ENCODE data around the gene WFDC1. TPM values are rescaled to one million over a fixed set of nuclear protein-coding genes. Genes with fewer than 3 reads are reported as not detected.
A peak's percentile ranks its signal among the peaks of the same experiment; 100 is the strongest.

The WFDC1 gene
- total and polyA plus RNA-seq, 4 donors: 6.5 to 14.8 (median 11.4) TPM

DNA sequence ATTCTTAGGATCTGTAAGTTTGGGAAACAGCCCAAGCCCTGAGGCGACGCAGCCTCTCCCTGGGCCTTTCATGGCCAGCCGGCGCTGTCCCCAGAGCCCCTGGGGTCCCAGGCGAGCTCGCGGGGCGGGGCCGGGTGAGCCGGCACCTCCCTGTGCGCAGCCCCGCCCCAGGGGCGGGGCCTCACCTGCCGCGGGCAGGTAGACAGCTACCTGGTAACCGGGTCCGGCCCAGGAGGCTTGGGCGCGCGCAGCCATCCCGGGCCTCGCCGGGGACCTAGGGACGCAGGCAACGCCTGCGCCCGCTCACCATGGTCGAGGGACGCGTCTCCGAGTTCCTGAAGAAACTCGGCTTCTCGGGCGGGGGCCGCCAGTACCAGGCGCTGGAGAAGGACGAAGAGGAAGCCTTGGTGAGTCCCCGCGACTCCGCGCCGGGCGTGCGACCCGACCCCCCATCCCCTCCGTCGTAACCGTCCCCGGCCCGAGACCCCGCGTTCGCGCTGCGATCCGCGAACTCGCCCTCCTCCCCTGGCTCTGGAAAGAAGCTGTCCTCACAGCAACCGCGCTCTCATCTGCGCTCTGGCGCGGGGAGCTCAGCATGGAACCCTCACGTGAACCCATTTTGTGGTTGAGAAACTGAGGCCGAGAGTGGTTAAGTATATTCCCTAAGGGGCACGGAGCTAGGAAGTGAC lies 73.8 kb downstream of the WFDC1 start, which contains the start of gene ATP2C2:
TSS of gene ATP2C2 (plus strand) at position 231 of the 689 bp plus-strand sequence. CDS start at position 309, 78 bp downstream.
- H3K27ac ChIP-seq (ENCODE audit: low read depth in 1 of 2, low read length in 1 of 2): peak within 1 kb of the TSS in 1 of 2 donors; percentile 83
- H3K4me1 ChIP-seq (ENCODE audit: control insufficient read depth in 5 of 5, insufficient read depth in 5 of 5, low read length in 5 of 5): peaks cover 0 to 3% (median 0%) of the 10 kb centered on the region in 5 donors
- TF ChIP-seq, protein P1, sequence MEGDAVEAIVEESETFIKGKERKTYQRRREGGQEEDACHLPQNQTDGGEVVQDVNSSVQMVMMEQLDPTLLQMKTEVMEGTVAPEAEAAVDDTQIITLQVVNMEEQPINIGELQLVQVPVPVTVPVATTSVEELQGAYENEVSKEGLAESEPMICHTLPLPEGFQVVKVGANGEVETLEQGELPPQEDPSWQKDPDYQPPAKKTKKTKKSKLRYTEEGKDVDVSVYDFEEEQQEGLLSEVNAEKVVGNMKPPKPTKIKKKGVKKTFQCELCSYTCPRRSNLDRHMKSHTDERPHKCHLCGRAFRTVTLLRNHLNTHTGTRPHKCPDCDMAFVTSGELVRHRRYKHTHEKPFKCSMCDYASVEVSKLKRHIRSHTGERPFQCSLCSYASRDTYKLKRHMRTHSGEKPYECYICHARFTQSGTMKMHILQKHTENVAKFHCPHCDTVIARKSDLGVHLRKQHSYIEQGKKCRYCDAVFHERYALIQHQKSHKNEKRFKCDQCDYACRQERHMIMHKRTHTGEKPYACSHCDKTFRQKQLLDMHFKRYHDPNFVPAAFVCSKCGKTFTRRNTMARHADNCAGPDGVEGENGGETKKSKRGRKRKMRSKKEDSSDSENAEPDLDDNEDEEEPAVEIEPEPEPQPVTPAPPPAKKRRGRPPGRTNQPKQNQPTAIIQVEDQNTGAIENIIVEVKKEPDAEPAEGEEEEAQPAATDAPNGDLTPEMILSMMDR (IDR thresholded peaks at IDR 0.05; ENCODE audit: control extremely low read depth, extremely low read depth): no peak
- peak within 1 kb of the TSS; percentile 52 for H3K4me3 ChIP-seq
- peaks cover 0 to 31% (median 28%) of the 10 kb centered on the region in 3 donors for H3K27me3 ChIP-seq (ENCODE audit: control insufficient read depth in 3 of 3, insufficient read depth in 3 of 3, low read length in 2 of 3)
- 3% methylated on average over 65 to 66 of the region's 66 CpGs for WGBS, 2 donors
- no peaks in the 10 kb centered on the region for H3K9me3 ChIP-seq (ENCODE audit: control insufficient read depth in 4 of 4, insufficient read depth in 3 of 4, low read length in 3 of 4)
- H3K9ac ChIP-seq (ENCODE audit: insufficient read depth in 1 of 2, low read length in 2 of 2): no peak within 1 kb of the TSS
- H3K36me3 ChIP-seq (ENCODE audit: control insufficient read depth in 4 of 4, insufficient read depth in 4 of 4, low read length in 4 of 4): no peaks in the 10 kb centered on the region
- ATAC-seq (ENCODE audit: insufficient read depth, low FRiP score) (peak; percentile 86), DNase-seq (peak in 2 of 3 donors; percentile 59 to 71)

DNA sequence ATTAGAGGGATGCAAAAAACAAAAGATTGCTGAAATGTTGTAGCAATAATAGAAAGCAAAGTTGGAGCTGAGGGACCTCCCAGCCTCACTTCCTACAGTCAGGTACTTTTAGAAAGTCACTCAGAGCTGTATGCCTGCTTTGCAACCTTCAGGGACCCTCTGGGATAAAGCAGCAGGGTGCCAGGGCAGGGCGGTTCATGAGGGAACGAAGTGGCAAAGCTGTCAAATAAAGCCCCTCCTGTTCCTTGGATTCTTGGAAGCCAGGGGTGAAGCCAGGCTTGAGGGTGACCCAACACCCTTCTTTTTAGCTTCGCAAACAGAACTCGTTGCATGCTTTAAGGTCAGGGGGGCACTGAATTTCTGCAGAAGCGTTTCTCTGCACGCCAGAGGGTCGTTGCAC lies 74.4 kb downstream of the WFDC1 start:
- H3K9me3 ChIP-seq (ENCODE audit: control insufficient read depth in 4 of 4, insufficient read depth in 3 of 4, low read length in 3 of 4): no peaks in the 10 kb centered on the region
- no peaks in the 10 kb centered on the region for H3K36me3 ChIP-seq (ENCODE audit: control insufficient read depth in 4 of 4, insufficient read depth in 4 of 4, low read length in 4 of 4)
- H3K4me1 ChIP-seq (ENCODE audit: control insufficient read depth in 5 of 5, insufficient read depth in 5 of 5, low read length in 5 of 5): peaks cover 0 to 6% (median 3%) of the 10 kb centered on the region in 5 donors
- TF ChIP-seq, protein P1 (IDR thresholded peaks at IDR 0.05; ENCODE audit: control extremely low read depth, extremely low read depth): no peak
- ATAC-seq (ENCODE audit: insufficient read depth, low FRiP score): no peak
- no peak overlapping the region for H3K27ac ChIP-seq (ENCODE audit: low read depth in 1 of 2, low read length in 1 of 2)
- H3K9ac ChIP-seq (ENCODE audit: insufficient read depth in 1 of 2, low read length in 2 of 2): no peak overlapping the region
- H3K4me3 ChIP-seq: no peak overlapping the region
- WGBS, 2 donors: 33 to 54% methylated on average over 7 of the region's 7 CpGs
- peaks cover 0 to 31% (median 28%) of the 10 kb centered on the region in 3 donors for H3K27me3 ChIP-seq (ENCODE audit: control insufficient read depth in 3 of 3, insufficient read depth in 3 of 3, low read length in 2 of 3)
- no peak for DNase-seq

DNA sequence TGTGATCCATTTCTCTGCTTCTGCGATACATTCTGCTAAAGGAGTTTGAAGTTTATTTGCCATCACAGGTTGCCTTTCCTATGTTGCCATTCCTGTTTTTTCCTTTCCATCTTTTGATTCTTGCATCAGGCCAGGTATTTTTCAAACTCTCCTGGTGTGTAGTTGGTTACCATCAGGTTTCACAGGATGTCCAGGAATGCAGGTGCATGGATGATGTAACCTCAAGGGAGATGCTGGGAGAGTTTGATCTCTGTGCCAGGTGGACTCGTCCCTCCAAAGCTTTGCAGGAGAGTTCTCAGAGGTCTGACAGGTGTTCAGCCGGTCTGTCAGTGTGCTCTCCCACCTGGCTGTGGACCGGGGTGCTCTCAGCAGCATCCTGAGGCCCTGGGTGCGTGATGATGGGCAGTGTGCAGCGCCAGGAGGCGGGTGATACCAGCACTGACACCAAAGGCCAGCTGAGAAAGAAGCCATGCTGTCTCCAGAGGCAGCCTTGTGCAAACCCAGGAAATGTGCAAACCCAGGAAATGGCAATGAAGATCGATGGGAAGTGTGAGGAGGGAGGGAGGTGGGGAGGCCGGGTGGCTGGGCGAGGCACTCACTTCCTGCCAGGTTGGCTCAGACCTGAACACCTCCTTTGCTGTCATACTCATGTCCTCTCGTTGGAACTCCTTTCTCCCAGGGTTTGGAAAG lies 75.4 kb downstream of the WFDC1 start:
- TF ChIP-seq, protein P1 (IDR thresholded peaks at IDR 0.05; ENCODE audit: control extremely low read depth, extremely low read depth): no peak
- peak; percentile 9 for ATAC-seq (ENCODE audit: insufficient read depth, low FRiP score)
- H3K27ac ChIP-seq (ENCODE audit: low read depth in 1 of 2, low read length in 1 of 2): peak overlapping the region in 1 of 2 donors; percentile 73

More for the DNA sequence above, 75.4 kb downstream of the WFDC1 start:
- no peaks in the 10 kb centered on the region for H3K9me3 ChIP-seq (ENCODE audit: control insufficient read depth in 4 of 4, insufficient read depth in 3 of 4, low read length in 3 of 4)
- 44 to 46% methylated on average over 11 of the region's 11 CpGs for WGBS, 2 donors
- H3K36me3 ChIP-seq (ENCODE audit: control insufficient read depth in 4 of 4, insufficient read depth in 4 of 4, low read length in 4 of 4): no peaks in the 10 kb centered on the region
- DNase-seq: no peak
- no peak overlapping the region for H3K4me3 ChIP-seq
- H3K9ac ChIP-seq (ENCODE audit: insufficient read depth in 1 of 2, low read length in 2 of 2): no peak overlapping the region
- H3K27me3 ChIP-seq (ENCODE audit: control insufficient read depth in 3 of 3, insufficient read depth in 3 of 3, low read length in 2 of 3): peaks cover 0 to 31% (median 28%) of the 10 kb centered on the region in 3 donors
- H3K4me1 ChIP-seq (ENCODE audit: control insufficient read depth in 5 of 5, insufficient read depth in 5 of 5, low read length in 5 of 5): peaks cover 0 to 6% (median 3%) of the 10 kb centered on the region in 5 donors
